ENCODE data around the gene INO80D. TPM values are rescaled to one million over a fixed set of nuclear protein-coding genes. Genes with fewer than 3 reads are reported as not detected.

The INO80D gene
- total and polyA plus RNA-seq, 2 of the 13 experiments (the other 11 are each of a cell fraction or from before 2014, with no cell fraction given), result 7.6 to 7.9 TPM

- TF ChIP-seq ATRX (CRISPR knock-in tag; IDR thresholded peaks at IDR 0.05; ENCODE audit: borderline replicate concordance) (no peak), CSRNP2 (CRISPR knock-in tag; conservative IDR thresholded peaks at IDR 0.05; ENCODE audit: low read depth) (no peak), TARDBP (CRISPR knock-in tag; IDR thresholded peaks at IDR 0.05) (0 out of 2 replicates have a peak, but pooled peaks have one; percentile 1), ZNF383 (CRISPR knock-in tag; IDR thresholded peaks at IDR 0.05; ENCODE audit: borderline replicate concordance) (no peak), ZNF770 (CRISPR knock-in tag; IDR thresholded peaks at IDR 0.05) (no peak), AKAP8 (CRISPR knock-in tag; IDR thresholded peaks at IDR 0.05) (no peak), ELF1 (CRISPR knock-in tag; IDR thresholded peaks at IDR 0.05) (no peak), ADNP (CRISPR knock-in tag; IDR thresholded peaks at IDR 0.05) (no peak), ZBTB7B (CRISPR knock-in tag; IDR thresholded peaks at IDR 0.05) (no peak), POLR2G (IDR thresholded peaks at IDR 0.05; ENCODE audit: low read depth, low read length) (no peak), THAP8 (CRISPR knock-in tag; IDR thresholded peaks at IDR 0.05; ENCODE audit: borderline replicate concordance) (no peak), BCLAF1 (IDR thresholded peaks at IDR 0.05) (no peak), SOX6 (IDR thresholded peaks at IDR 0.05) (no peak), SOX6 (CRISPR knock-in tag; IDR thresholded peaks at IDR 0.05) (no peak), CSRNP1 (CRISPR knock-in tag; IDR thresholded peaks at IDR 0.05) (0 out of 2 replicates have a peak, but pooled peaks have one; percentile 64), ZNF446 (CRISPR knock-in tag; IDR thresholded peaks at IDR 0.05) (no peak), SIX1 (CRISPR knock-in tag; IDR thresholded peaks at IDR 0.05; ENCODE audit: borderline replicate concordance) (no peak), EED (CRISPR knock-in tag; IDR thresholded peaks at IDR 0.05) (no peak), PRDM15 (CRISPR knock-in tag; IDR thresholded peaks at IDR 0.05) (no peak)
Observed at GRCh38 chr2:205948496-205948837, 137.5 kb downstream of the INO80D start (continued).

All from HepG2 (cell line).